ENCODE measurements around the gene TOMM40L.
"Not testable (repeated sequence)": the region's sequence is repeated elsewhere in the genome, so short reads cannot be mapped to it uniquely, and the experiment has no call there.

TOMM40L gene

DNA sequence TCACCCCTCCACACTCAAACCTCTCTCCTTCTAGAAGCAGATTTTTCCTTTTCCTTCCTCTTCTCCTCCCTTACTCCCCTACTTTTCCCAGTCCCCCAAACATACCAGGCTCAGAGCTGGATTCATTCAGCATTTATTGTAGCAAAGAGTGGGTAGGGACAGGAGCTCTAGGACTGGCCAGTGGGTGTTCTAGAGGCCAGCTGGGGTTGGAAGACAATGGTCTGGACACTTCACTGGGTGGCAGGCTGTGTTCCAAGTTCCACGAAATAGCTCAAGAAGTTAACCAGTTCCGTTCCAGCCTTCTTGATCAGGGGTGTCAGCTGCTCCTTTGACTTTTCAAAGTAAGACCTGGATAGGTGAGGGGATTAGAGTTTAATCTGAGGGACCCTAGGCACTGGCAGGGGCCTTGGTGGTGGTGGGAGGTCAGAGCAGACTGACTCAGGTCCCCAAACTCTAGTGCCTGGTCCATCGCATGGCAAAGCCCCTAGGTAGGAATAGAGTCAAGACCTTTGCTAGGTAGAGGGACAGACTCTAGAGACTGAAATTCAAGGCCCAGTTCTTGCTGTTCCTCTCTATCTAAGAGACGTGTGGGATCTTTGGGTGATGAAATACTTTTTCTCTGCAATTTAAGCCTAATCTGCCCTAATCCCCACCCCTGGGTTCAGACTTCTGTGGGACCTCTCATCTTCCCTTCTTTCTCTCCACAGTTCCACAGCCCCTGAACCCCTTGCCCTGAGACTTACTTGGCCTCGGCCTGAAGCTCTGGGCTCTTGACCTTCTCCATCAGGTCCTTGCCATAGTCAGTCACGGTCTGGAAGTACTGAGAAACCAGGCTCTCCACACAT is 3.5 kb upstream of the TOMM40L start:
- no peak for DNase-seq

DNA sequence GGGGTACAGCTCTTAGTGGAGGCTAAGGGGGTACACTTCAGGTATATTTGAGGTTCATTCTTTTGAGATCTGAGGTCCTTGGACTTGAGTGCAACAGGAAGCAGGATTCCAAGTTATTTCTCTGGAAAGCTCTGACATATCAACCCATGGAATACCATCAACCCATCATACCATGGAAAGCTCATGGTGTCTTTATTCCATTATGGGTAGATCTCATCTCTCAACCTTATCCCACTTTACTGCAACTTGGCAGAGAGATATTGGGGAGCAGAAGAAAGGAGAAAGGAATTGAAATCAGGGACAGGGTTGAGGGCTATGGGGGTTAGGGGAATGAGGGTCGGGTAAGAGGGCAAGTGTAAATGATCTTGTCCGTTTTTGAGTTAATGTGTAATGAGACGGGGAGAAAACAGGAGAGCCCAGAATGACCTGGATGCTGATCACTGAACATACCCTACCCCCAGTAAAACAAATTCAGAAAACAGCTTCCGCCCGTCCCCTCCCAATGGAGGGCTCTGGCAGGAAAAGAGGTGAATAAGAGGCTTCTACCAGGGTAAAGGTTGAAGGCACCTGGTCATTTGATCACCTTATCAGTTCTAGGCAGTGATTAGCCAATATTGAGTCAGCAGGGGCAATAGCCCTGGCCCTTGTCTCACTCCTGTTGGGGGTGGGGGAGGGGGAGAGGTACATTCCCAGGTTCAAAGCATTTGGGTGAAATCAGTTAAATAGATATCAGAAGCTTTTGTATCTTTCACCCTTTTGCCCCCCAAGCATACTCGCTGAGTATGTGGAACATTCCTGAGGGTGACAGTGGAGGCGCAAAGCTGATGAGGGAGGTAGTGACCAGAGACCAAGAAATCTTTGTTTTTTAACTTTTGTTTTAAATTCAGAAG is 1.8 kb upstream of the TOMM40L start:
- DNase-seq: no peak

DNA sequence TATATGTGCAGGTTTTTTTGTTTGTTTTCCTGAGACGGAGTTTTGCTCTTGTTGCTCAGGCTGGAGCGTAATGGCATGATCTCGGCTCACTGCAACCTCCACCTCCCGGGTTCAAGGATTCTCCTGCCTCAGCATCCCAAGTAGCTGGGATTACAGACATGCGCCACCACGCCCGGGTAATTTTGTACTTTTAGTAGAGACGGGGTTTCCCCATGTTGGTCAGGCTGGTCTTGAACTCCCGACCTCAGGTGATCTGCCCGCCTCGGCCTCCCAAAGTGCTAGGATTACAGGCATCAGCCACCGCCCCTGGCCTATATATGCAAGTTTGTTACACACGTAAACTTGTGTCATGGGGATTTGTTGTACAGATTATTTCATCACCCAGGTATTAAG is 1.2 kb upstream of the TOMM40L start:
- not testable (repeated sequence) for DNase-seq

DNA sequence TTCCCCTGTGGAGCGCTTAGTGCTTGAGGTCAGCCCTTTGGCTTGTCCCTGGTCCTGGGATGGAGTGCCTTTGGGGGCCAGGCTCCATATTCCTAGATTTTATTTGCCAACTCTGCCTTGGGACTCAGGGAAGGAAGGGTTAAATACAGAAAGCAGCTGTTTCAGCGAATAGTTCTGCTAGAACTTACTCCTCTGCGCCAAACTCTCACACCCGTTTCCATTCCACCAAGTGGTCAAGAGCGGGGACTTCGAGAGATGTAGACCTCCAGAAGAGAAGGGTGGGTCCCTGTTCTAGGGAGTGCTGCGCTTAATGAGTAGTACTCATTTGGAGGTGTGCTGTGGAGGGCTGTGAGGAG is 704 bp upstream of the TOMM40L start:
- DNase-seq: no peak

DNA sequence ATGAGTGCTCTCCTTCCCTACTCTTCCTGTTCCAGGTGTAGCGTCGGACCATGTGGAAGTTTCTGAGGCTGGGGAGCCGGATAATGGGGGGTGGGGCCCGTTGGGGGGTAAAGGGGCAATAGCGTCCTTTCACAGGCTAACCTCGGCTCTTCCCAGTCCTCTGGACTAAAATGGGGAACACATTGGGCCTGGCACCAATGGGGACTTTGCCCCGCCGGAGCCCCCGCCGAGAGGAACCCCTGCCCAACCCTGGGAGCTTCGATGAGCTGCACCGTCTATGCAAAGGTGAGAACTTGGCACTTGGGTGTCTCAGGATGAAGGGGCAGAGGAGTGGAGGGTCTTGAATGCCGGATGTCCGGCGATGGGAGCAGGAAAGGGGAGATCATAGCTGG is 456 bp downstream of the TOMM40L start:
- DNase-seq: no peak

DNA sequence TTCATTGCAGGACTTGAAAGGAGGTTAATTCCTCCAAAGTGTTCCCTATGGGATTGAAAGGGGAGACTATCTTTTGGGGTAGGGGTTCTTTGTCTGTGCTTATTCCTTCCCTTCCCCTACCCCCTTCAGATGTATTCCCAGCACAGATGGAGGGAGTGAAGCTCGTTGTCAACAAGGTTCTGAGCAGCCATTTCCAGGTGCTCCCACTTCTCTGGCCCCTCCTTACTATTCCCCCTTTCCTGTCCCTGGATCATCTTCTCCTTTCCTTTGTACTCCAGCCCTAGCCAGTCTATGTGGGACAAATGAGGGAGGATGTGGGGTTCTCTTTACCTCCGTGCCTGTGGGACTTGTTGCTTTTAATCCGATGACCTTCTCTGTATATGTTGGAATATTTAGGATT is 899 bp downstream of the TOMM40L start:
- no peak for DNase-seq

DNA sequence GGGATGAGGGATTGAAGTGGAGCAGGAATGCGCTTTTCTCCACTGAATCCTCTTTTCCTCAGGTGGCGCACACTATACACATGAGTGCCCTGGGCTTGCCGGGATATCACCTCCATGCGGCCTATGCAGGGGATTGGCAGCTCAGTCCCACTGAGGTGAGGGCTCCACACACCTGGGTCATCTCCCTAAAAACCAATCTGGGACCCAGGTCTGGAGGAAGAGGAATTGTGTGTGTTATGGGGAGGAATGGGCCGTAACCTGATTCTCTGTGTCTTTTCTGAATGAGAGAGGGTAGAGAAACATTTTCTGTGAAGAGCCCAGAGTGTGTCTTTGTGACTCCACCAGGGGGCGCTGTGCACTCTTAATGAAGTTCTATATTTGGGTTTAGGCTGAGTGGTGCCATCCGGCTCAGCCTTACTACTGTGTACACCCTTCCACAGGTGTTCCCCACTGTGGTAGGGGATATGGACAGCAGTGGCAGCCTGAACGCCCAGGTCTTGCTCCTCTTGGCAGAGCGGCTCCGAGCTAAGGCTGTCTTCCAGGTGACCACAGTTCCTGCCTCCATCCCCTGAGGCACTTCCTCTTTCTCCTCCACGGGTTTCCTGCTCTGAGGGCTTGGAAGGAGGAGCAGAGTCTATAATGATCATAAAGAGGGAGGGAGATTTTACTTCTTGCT is 1.5 kb downstream of the TOMM40L start:
- peak; percentile 88 for DNase-seq

DNA sequence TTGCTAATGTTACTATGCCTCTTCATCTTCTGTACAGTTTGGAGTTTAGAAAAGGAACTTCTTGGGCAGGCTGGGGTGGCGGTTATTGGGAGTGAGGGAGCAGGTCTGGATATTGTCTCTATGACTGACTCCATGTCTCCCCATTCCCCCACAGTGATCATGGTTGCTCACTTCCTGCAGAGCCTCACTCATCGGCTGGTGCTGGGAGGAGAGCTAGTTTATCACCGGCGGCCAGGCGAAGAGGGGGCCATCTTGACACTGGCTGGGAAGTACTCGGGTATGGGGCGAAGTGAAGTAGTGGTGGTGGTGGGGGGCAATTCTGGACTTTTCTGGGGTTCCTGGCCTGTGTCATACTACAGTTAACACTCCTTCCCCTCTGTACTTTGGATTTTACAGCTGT is 2.2 kb downstream of the TOMM40L start:
- no peak for DNase-seq

DNA sequence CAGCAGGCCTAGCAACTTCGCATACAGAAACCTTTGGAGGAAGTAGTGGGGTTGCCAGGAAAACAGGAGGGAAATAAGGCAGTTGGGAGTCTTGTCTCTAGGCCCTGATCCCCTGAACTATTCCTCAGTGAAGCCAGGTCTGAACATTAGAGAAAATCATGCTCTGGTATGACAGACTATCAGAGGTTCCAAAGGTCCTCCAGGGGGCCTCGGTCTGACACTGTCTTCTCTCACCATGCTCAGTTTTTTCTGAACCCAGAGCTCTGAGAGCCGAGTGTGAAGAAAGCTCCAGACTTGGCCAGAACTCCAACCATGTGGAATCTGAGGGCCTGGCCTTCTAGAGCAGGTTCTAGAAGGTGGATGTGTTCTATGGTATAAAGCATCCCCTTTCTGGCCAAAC is 4.0 kb downstream of the TOMM40L start:
- no peak for DNase-seq

DNA sequence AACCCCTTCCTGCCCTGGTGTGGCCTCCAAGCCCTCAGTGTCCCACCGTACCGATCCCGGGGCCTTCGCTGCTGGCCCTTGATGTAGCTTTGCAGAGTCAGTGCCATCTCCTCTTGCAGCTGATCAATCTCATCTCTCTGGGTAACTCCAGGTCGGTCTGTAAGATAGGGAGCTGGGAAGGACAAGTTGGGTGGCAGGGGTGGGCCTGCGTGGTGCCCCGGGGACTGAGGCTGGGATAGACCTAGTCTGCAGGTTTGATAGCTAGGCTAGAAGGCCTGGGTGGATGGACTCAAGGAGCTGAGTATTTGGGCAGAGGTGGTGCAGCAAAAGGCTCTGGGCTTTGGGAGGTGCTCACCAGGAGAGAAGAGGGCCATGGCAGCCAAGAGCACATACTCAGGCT is 4.9 kb downstream of the TOMM40L start:
- DNase-seq: no peak

DNA sequence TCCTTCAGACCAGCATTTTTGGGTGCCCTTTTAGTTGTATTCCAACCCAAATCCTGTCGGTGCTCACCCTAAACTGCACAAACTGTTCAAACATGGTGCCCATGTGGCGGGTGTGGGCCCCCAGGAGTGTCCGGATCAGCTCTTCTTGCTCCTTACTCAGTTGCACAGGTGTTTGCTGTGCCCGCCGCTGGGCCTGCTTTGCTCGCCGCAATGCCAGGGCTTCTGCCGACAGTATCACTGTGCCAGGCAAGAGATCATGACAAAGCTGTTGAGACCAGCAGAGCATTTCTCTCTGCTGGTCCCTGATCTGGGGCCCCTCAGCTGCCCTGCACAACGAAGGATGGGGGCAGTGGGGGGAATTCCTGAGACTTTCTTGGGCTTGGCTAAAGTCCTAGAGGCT is 7.2 kb downstream of the TOMM40L start:
- DNase-seq: no peak

DNA sequence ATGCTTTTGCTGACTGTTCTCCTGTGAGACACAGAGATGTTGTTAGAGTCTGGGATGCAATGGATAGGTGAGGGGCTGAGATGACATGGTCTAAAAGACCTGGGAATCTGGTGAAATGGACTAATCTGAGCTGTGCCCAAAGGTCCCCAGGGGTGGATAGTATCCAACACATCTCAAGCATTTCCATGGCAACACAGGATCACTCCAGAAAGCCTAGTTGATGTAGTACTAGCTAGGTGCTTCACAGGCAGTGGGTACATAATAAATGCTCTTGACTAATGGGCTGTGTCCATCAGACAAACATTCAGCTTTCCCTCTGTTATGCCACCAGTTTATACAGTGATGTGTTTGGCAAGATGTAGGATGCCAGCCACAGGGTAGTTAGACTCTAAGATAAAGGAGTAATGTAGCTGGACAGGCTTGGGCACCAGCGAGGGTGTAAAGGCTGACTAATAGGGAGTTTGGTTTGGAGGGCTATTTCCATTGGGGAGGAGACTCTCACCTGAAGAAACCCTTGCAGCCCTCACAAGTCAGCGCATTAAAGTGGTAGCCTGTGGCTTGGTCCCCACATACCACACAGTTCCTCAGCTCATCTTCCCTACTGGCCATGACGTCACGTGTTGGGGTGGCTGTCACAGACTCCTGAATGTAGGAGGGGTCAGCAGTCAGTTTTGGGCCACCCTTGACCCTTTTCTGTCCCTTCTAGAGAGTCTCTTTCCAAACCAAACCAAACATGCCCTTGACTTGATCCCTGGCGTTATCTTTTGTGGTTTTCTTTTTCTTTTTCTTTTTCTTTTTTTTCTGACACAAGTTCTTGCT is 10.3 kb downstream of the TOMM40L start:
- DNase-seq: no peak

DNA sequence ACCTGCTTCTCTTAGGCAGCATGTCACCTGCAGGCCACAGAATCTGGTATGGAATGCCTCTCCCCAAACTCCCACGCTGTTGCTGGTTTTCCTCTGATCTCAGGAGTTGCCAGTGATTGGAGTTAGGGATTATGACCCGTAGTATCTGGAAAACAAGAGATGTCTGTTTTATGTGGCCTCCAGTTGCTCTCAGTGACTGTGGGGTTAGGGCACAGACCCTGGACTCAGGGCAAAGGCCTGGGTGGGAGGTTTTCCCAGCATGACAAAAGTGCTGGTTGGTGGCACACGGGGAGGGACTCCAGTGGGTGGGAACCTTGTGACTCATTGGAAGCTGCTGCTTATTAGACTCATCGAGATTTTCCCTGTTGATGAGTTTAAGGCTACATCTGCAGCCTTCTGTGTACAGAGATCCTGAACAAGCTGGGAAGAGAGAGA is 12.2 kb downstream of the TOMM40L start, which contains the start of gene NR1I3:
Gene NR1I3, minus strand, starts transcription at position 165 of the 435 bp plus-strand sequence. CDS start 1,638 bp downstream, outside the sequence.
- DNase-seq: no peak

DNA sequence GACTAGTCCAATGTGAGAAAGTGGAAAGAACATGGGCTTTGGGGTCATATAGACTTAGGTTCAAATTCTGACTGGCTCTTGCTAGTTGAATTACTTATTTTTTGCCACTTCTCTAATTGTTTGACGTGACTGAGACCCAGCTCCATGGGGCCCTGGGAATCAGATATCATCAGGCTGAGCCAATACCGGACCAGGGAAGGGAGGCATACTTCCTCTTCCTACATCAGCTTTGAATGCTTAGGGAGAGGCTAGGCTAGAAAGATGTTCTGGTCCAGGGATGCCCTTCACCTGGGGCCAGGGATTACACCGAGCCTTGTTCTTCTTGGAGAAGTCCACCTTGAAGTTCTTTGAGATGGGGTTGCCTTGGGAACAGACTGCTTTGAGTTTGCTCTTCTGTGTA is 15.8 kb downstream of the TOMM40L start:
- no peak for DNase-seq

DNA sequence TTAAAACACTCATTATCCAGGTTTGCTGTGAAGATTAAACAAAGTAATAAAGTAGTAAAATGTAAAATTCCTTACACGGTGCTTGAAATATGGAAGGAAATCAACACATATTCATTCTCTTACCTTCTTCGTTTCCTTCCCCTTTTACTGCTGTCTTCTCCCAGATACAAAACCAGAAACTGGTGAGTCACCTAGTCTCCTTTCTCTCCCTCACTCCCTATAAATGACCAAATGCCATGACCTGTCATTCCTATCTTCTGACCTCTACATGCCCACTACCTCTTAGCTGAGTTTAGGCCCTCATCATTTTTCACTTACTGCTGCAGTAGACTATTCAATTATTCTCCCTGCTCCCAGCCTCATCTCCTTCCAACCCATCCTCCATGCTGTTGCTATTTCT is 16.5 kb downstream of the TOMM40L start:
- no peak for DNase-seq

DNA sequence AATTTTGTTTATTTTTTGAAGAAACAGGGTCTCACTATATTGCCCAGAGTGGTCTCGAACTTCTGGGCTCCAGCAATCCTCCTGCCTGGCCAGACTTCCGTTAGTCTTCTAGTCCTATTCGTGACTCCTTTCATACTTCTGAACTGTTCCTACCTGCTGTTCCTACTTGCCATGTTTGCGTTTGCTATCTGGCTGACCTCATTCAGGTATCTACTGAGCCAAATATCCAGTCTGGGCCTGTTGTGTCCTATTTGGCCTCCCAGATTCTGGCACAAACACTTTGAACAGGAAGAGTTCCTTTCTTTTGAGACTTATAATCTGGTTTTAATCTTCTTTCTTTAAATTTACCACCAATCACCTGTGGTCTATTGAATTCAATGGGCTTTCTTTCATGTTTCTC is 19.0 kb downstream of the TOMM40L start:
- DNase-seq: no peak

DNA sequence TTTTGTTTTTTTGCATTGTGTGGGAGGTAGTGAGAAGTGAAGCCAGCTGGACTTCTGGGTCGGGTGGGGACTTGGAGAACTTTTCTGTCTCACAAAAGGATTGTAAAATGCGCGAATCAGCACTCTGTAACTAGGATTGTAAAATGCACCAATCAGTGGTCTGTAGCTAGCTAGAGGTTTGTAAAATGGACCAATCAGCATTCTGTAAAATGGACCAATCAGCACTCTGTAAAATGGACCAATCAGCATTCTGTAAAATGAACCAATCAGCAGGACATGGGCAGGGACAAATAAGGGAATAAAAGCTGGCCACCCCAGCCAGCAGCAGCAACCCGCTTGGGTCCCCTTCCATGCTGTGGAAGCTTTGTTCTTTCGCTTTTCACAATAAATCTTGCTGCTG is 24.2 kb downstream of the TOMM40L start:
- not testable (repeated sequence) for DNase-seq

DNA sequence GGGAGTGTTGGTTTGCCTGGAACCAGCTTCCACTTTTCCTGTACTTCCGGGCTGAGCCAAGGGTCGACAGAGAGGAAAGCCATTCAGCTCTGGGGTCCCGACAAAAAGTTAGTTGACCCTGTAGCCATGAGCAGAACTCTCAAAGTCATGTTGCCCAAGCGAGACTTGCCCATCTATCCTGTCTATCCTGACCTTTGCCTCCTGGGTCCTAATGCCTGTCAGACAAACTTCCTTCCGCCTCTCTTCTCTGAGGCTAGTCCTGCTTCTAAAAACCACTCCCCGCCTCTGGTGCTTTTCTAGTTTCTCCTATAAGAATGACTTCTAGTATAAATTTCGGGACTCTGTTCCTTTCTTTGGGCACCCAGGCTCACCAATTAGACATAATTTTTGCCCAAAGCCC is 25.0 kb downstream of the TOMM40L start:
- DNase-seq: no peak

DNA sequence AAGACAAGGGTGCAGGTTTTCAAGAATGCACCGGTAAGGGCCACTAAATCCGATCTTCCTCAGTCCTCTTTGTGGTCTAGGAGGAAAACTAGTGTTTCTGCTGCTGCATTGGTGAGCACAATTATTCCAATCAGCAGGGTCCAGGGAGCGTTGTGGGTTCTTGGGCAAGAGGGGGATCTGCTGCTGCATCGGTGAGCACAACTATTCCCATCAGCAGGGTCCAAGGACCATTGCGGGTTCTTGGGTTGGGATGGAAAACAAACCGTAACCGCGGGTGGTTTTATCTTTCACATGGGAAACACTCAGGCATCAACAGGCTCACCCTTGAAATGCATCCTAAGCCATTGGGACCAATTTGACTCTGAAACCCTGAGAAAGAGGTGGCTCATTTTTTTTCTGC is 25.7 kb downstream of the TOMM40L start:
- no peak for DNase-seq

DNA sequence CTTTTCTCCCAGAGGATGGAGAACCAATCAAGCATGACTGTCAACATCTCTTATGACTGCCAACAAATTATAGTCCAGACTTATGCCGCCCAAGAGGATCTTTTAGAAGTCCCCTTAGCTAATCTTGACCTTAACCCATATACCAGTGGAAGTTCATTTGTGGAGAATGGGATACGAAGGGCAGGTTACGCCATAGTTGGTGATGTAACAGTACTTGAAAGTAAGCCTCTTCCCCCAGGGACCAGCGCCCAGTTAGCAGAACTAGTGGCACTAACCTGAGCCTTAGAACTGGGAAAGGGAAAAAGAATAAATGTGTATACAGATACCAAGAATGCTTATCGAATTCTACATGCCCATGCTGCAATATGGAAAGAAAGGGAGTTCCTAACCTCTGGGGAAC is 29.4 kb downstream of the TOMM40L start:
- DNase-seq: not testable (repeated sequence)

DNA sequence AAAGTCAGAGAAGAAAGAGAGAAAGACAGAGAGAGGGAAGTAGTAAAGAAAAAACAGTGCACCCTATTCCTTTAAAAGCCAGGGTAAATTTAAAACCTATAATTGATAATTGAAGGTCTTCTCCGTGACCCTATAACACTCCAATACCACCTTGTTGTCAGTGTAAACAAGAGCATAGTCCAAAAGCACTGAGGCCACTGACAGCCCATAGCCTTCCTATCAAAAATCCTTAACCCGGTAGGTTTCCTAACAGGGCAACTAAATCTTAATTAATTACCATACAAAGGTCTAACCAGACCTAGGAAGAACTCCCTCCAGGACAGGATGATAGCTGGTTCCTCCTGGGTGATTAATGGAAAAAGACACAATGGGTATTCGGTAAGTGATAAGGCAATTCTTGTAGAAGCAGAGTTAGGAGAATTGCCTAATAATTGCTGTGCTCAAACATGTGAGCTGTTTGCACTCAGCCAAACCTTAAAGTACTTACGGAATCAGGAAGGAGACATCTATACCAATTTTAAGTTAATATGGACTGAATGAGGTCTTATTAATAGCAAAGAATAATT is 30.2 kb downstream of the TOMM40L start:
- not testable (repeated sequence) for DNase-seq

DNA sequence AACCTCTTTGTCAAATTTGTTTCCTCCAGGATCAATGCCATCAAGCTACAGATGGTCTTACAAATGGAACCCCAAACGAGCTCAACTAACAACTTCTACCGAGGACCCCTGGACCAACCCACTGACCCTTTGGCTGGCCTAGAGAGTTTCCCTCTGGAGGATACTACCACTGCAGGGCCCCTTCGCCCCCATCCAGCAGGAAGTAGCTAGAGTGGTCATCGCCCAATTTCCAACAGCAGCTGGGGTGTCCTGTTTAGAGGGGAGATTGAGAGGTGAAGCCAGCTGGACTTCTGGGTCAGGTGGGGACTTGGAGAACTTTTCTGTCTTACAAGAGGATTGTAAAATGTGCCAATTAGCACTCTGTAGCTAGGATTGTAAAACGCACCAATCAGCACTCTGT is 31.2 kb downstream of the TOMM40L start:
- DNase-seq: not testable (repeated sequence)

Measured in activated naive CD4-positive, alpha-beta T cell treated with Interleukin-2 at 50 U/mL for 16 hours (primary cell).